G401.6 (cell line): Measurements from ENCODE around the gene CAMTA2.

Experiments
- FAIRE-seq: peaks from 2 replicates; lab custom pipeline; 2012; peaks lifted over from hg19 to GRCh38; lab: Jason Lieb, UNC

Gene CAMTA2

GRCh38 chr17:4969047-4969550, 18.4 kb downstream of the CAMTA2 start:
- FAIRE-seq = no peak

DNA sequence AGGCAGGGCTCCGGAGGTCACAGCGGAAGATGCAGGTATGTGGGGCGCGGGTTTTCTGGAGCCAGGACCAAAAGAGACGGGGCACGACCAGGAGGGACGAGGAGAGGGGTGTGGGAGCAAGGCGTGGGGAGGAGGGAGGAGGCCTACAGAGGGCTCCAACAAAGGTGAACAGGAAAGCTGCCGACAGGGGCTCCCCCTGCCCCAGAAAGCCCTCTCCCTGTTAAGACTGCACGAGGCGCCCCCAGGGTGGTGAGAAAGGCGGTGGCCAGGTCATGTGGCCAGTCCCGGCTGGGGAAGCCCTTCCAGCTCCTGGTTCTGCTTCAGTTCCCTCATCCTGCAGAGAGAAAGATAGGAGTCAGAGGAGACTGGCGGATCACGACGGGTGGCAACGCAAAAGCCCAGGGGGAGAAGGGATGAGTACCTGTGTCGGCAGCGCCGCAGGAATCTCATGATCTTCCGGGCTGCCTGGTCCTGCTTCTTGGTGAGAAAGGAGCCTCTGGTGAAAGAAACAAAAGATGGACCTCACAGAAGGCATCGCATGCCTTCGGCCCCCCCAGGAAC, 18.9 kb downstream of the CAMTA2 start:
- no peak for FAIRE-seq

DNA sequence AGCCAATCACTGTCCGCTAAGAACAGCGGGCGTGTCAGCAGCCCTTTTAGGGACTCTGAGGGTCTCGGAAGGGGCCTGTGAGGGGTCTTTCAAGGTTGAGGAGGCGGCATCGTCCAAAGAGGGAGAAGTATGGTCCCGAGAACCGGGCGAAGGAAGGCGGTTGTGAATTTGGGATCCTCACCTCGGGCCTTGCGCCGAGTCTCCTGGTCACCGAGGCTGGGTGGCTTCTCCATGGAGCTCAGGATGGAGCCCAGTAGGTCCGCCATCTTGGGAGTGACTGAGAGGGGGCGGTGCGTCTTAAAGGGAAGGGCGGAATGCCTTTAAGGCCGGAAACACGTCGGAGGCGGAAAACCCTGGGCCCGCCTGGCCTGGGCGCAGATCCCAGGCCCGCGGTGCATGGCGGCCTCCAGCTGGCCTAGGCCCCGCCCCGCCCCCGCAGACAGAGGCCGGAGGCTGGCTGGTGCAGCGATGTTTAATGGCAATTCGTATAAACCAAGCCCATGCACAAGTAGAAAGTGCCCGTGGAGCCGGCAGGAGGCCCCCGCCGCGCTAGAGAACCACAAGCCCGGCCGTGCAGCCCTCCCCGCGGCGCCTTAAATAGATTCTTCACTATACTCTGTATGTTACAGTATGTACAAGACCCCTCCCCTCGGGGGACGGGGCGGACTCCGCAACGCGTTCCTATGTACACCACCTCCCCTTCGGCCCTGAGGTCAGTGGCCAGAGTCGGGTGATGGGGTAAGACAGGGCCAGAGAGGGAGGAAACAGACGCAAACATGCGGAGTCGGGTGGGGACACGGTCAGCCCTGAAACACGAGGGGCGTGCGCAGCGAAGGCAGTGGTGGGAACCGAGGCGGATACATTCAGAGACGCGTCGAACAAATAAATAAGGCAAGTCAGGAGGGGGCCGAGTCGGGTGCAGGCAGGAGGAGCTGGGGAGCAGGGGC, 19.7 kb downstream of the CAMTA2 start, which contains the start of gene SPAG7:
TSS of gene SPAG7 (minus strand) at position 279 of the 947 bp plus-strand sequence. CDS start at position 266, 13 bp downstream.
- FAIRE-seq = no peak

- FAIRE-seq = peak; percentile 99
These were observed 20.5 kb downstream of the CAMTA2 start for GRCh38 chr17:4966844-4967538.

- FAIRE-seq = no peak
These were observed 22.0 kb downstream of the CAMTA2 start for GRCh38 chr17:4965311-4965986.

DNA sequence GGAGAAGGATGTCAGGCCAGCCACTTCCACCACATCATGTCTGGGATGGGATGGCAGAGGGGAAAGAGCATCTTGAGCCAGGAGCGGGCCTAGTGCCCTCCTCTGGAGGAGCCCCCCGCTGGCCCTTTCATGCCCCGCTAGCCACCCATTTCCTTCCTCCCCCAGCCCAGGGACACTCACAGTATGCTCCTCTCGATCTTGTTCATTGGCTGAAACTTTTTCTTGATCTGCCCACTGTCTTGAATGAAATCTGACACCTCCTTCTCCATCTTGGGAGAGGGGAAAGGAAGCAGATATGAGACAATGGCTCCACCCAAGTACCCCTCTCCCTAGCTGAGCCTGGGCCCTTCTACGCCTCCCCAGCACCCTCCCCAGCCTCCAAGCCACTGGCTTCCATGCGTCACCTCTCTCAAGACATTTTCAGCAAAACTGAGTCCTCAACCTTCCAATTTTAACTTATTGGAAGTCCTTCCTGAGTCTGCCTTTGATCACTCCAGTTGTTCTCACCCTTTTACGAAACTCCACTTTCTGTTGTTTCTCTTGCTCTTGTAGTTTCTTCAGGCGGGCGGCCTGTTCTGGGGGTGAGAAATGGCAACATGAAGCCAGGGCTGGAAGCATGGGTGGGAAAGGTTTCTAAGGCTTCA, 27.1 kb downstream of the CAMTA2 start:
- FAIRE-seq = no peak

DNA sequence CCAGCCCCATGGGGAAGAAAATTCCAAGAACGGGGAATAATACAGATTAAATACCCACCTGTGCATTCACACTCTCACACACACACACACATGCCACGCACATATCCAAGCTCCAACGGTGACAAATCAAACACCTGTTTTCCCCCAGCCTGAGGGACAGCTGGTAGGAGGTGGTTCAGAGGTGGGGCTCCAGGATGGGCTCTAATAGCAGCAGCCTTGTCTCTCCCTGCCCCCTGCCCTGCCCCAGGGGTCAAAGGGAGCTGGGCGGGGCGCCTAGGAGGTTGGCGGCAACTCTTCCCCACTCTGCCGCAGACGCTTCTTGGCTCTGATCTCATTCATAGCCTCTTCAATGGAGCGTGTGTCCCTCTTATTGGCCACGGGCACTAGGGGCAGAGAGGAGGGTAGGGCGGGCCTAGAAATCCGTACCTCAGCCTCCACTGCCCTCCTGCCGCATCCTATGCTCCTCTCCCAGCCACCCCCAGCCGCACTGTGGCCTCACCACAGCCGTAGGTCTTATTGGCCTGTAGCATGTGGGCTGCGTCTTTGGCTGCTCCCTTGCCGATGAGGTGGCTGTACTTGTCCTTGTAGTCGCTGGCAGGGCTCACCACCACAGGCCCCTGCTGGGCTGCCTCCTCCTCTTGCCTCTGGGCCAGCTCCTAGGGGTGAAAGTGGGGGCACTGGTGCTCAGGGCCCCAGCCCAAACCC, 28.1 kb downstream of the CAMTA2 start:
- FAIRE-seq = no peak

GRCh38 chr17:4958102-4958501, 29.4 kb downstream of the CAMTA2 start:
- no peak for FAIRE-seq

- FAIRE-seq = no peak
These were observed 30.9 kb downstream of the CAMTA2 start for GRCh38 chr17:4956493-4957061.

DNA sequence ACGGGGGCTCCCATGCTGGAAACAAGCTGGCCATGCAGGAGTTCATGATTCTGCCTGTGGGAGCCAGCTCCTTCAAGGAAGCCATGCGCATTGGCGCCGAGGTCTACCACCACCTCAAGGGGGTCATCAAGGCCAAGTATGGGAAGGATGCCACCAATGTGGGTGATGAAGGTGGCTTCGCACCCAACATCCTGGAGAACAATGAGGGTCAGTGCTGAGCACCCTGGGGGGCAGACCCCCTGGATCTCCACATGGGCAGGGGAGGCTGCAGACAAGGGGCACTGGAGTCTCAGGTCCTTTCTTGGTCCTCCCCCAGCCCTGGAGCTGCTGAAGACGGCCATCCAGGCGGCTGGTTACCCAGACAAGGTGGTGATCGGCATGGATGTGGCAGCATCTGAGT, 32.4 kb downstream of the CAMTA2 start:
- no peak for FAIRE-seq

- no peak for FAIRE-seq
These were observed 34.0 kb downstream of the CAMTA2 start for GRCh38 chr17:4953451-4953961.

DNA sequence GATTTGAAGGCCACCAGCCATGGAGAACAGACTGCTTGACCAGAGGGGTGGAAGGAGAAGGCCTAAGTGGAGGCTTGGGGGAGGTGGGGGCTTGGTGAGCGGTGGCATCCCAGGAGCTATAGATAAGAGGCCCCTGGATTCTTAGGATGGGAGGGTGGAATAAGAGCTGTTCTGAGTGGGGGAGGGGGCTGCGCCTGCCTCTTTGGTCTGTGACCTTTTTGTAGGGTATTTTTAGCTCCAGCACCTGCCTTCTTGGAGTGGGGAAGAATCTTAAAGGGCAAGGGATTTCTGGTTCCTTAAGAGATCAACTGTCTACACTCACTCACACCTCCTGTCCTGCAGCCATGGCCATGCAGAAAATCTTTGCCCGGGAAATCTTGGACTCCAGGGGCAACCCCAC, 36.0 kb downstream of the CAMTA2 start:
- no peak for FAIRE-seq

DNA sequence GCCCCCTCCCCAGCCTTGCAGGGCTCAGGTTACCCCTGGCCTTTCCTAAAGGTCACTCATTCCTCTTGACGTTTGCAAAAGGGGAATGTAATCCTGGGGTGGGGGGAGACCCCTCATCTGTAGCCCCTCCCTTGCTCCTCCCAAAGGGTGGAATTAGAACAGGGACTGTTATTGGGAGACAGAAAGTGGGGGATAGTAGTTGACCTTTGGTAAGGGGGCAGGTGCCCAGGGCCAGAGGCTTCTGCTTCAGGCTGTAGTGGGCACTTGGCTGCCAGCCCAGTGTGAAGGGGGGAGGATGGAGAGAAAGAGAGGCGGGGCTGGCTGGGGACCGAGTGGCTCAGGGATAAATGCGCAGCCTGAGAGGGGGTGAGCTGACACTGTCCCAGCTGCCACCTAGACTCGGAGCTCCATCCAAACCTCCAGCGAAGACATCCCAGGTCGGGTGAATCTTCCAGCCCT, 36.7 kb downstream of the CAMTA2 start, which contains the start of gene ENO3:
TSS of gene ENO3 (plus strand) at position 374 of the 459 bp plus-strand sequence. CDS start 711 bp downstream, outside the sequence.
- FAIRE-seq = no peak

DNA sequence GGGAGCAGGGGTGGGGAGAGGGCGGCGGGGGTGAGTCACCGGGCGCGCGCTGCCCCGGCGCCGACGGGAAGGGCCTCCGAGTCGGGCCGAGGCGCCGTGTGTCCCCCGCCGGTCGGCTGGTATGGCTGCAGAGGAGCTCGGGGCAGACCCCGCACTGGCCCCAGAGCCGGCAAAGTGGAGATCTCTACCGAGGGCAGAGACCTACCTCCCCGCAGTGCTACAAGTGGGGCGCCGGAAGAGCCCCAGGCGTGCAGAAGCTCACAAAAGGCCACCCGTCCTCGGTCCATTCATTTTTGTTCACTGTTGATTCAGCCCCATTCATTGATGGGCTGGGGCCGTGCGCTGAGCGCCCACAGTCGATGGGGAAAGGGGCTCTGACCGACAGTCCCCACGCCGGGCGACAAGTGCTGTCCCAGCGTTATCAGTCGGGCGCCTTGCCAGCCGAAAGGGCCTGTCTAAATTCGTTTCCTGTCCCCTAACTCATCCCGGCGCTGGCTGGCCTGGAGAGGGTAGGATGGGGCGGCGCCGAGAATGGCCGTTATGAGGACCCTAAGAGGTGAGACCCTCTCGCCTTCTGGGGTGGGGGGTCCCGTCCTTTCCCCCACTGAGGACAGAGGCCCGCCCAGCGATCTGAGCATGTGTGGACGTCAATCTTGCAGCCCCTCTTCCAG, 37.3 kb downstream of the CAMTA2 start:
- FAIRE-seq = no peak

- no peak for FAIRE-seq
These were observed 38.0 kb downstream of the CAMTA2 start for GRCh38 chr17:4949321-4950074.

GRCh38 chr17:4948931-4949320, 38.5 kb downstream of the CAMTA2 start:
- no peak for FAIRE-seq

- FAIRE-seq = no peak
These were observed 39.1 kb downstream of the CAMTA2 start, which contains the start of gene PFN1 for GRCh38 chr17:4948166-4948930. PFN1 (minus strand) TSS chr17:4948530; CDS start chr17:4948394, 136 bp downstream.
